Fibroblast of lung (primary cell): Measurements from ENCODE around the gene DNMT3A. TPM values are rescaled to one million over a fixed set of nuclear protein-coding genes. Genes with fewer than 3 reads are reported as not detected.

Experiments used
- DNase-seq, 2 donors: peaks; one replicate each; pipeline versions ENCODE4 v3.0.0 to v3.0.0-alpha.2; 2010; ENCODE audit warnings: low read depth in 2 of 2
- H2AFZ ChIP-seq: 2 replicates; pipeline ENCODE4 v1.5.1; 2012; ENCODE audit warnings: low read length, control low read depth, inconsistent platforms
- H3K27ac ChIP-seq: 2 replicates; pipeline ENCODE4 v1.5.1; 2011; ENCODE audit warnings: low read length, control low read depth; ENCODE audit not compliant: insufficient read depth
- H3K27me3 ChIP-seq: 2 replicates; pipeline ENCODE4 v1.5.1; 2011; ENCODE audit warnings: mild to moderate bottlenecking, low read length; ENCODE audit not compliant: control insufficient read depth, insufficient read depth
- H3K36me3 ChIP-seq: 2 replicates; pipeline ENCODE4 v1.5.1; 2011; ENCODE audit warnings: low read length; ENCODE audit not compliant: control insufficient read depth, insufficient read depth
- H3K4me1 ChIP-seq: 2 replicates; pipeline ENCODE4 v1.5.1; 2011; ENCODE audit warnings: low read length; ENCODE audit not compliant: control insufficient read depth, insufficient read depth; ENCODE audit errors: extremely low read depth
- H3K4me2 ChIP-seq: 2 replicates; pipeline ENCODE4 v1.5.1; 2011; ENCODE audit warnings: low read length, control low read depth; ENCODE audit not compliant: insufficient read depth; ENCODE audit errors: extremely low read depth
- H3K4me3 ChIP-seq, 4 experiments: fragments of 200-600 bp in 1 of 4; sonication (generic) in 1 of 4; replicated peaks in 1 of 4; 2 replicates each; pipeline ENCODE4 v1.5.1; 2011 to 2016; ENCODE audit warnings: low read length in 4 of 4, low read depth in 3 of 4, mild to moderate bottlenecking in 3 of 4, control low read depth in 2 of 4, inconsistent platforms in 1 of 4, mixed read lengths in 1 of 4; ENCODE audit not compliant: insufficient read depth in 1 of 4; ENCODE audit errors: control extremely low read depth in 1 of 4
- H3K79me2 ChIP-seq: 2 replicates; pipeline ENCODE4 v1.5.1; 2012; ENCODE audit warnings: mild to moderate bottlenecking, low read length, inconsistent platforms; ENCODE audit not compliant: control insufficient read depth, insufficient read depth
- H3K9ac ChIP-seq: 2 replicates; pipeline ENCODE4 v1.5.1; 2011; ENCODE audit warnings: mild to moderate bottlenecking, low read length, control low read depth; ENCODE audit not compliant: insufficient read depth
- H3K9me3 ChIP-seq: 2 replicates; pipeline ENCODE4 v1.5.1; 2012; ENCODE audit warnings: low read depth, low read length; ENCODE audit not compliant: control insufficient read depth, insufficient read depth
- H4K20me1 ChIP-seq: 2 replicates; pipeline ENCODE4 v1.5.1; 2011; ENCODE audit warnings: low read length; ENCODE audit not compliant: control insufficient read depth, insufficient read depth; ENCODE audit errors: extremely low read depth
- EZH2 ChIP-seq: IDR thresholded peaks from 2 replicates; pipeline ENCODE4 v1.5.1; 2012; ENCODE audit warnings: low read length, control low read depth, mild to moderate bottlenecking; ENCODE audit errors: missing control alignments
- polyA plus RNA-seq, 2 donors: library from polyadenylated mRNA; depleted of rRNA in 1 of 2; stranded (reverse) in 1 of 2; unstranded in 1 of 2; fragments of >200 nt; gene quantifications; 2 replicates each; pipeline ENCODE4 v1.2.1, GENCODE V29; 2011 to 2012; ENCODE audit warnings: missing spikeins in 1 of 2
- total RNA-seq: library from RNA; depleted of rRNA; stranded (reverse); fragments of >200 nt; gene quantifications from 2 replicates; pipeline ENCODE4 v1.2.1, GENCODE V29; 2014
- TF ChIP-seq, protein P1 (sequence below), 2 donors: IDR thresholded peaks in 1 of 2; conservative IDR thresholded peaks in 1 of 2; 1 replicate in 1 of 2; 2 replicates in 1 of 2; pipeline ENCODE4 v1.5.1; 2011 to 2012; ENCODE audit warnings: low read length in 2 of 2, control low read depth in 1 of 2, inconsistent platforms in 1 of 2, low read depth in 1 of 2, mild to moderate bottlenecking in 1 of 2

The DNMT3A gene
- total and polyA plus RNA-seq, 2 donors (not counting 1 experiment from before 2014, with no cell fraction given) = 3.6 to 19.7 TPM

DNA sequence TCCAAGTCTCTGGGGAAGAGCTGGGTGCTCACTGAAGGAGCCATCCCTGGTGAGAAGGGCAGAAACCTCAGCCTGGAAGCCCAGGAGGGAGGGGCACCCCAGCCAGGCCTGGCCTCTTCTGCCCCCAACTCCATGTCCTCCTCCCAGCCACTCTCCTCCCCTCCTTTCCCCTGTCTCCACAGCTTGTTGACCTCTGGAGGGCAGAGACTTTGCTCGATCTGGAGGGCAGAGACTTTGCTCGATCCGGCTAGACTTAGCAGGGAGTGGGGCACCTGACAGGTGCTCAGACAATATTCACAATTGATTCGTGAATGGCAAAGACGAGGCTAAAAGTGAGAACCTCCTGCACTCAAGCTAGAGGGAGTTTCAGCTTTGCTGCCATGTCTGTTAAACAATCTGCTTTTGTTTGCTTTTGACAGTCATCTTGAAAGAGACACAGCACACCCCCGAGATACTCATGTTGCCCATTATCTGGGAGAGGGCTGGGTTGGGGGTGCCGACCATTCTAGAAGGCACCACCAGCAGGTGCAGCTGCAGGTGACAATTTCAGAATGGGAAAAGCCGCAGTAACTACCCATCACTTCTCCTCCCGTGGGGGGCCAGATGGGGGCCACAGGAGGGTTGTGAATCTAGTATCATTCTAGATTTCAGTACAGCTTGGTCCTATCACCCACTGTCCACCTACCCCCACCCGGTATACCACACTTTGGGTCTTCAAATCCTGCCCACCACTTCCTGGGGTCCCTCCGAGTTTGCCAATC lies 54.8 kb downstream of the DNMT3A start:
- Histone ChIP-seq H2AFZ (no peak overlapping the region), H3K4me3 (no peak overlapping the region), H3K36me3 (peaks cover 1% of the 10 kb centered on the region), H4K20me1 (no peaks in the 10 kb centered on the region), H3K9ac (no peak overlapping the region), H3K27ac (no peak overlapping the region), H3K79me2 (no peaks in the 10 kb centered on the region), H3K9me3 (no peaks in the 10 kb centered on the region), H3K27me3 (no peaks in the 10 kb centered on the region), H3K4me2 (no peak overlapping the region), H3K4me1 (no peaks in the 10 kb centered on the region)
- TF ChIP-seq, protein P1, sequence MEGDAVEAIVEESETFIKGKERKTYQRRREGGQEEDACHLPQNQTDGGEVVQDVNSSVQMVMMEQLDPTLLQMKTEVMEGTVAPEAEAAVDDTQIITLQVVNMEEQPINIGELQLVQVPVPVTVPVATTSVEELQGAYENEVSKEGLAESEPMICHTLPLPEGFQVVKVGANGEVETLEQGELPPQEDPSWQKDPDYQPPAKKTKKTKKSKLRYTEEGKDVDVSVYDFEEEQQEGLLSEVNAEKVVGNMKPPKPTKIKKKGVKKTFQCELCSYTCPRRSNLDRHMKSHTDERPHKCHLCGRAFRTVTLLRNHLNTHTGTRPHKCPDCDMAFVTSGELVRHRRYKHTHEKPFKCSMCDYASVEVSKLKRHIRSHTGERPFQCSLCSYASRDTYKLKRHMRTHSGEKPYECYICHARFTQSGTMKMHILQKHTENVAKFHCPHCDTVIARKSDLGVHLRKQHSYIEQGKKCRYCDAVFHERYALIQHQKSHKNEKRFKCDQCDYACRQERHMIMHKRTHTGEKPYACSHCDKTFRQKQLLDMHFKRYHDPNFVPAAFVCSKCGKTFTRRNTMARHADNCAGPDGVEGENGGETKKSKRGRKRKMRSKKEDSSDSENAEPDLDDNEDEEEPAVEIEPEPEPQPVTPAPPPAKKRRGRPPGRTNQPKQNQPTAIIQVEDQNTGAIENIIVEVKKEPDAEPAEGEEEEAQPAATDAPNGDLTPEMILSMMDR (conservative IDR thresholded peaks at IDR 0.05 in 1 of 2, IDR thresholded peaks at IDR 0.05 in 1 of 2; ENCODE audit: low read depth in 1 of 2, low read length in 2 of 2) = no peak
- TF ChIP-seq EZH2 = no peak
- DNase-seq = no peak

DNA sequence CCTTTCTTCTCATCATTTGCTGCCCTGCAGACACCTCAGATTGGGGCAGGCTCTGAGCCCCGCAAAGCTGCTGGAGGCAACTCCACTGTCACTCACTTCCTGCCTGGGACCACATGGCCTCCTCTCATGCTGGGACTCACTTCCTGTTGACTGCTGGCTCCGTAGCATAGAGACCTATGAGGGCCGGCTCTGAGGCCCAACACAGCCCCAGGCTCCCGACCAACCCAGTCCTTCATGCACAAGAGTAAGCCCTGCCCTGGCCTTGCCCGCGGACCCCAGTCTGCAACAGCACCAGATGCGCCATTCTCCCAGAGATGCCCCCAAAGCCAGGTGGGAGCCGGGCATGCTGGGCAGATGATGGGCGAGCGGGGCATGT lies 55.7 kb downstream of the DNMT3A start:
- no peak overlapping the region for H3K27ac ChIP-seq

DNA sequence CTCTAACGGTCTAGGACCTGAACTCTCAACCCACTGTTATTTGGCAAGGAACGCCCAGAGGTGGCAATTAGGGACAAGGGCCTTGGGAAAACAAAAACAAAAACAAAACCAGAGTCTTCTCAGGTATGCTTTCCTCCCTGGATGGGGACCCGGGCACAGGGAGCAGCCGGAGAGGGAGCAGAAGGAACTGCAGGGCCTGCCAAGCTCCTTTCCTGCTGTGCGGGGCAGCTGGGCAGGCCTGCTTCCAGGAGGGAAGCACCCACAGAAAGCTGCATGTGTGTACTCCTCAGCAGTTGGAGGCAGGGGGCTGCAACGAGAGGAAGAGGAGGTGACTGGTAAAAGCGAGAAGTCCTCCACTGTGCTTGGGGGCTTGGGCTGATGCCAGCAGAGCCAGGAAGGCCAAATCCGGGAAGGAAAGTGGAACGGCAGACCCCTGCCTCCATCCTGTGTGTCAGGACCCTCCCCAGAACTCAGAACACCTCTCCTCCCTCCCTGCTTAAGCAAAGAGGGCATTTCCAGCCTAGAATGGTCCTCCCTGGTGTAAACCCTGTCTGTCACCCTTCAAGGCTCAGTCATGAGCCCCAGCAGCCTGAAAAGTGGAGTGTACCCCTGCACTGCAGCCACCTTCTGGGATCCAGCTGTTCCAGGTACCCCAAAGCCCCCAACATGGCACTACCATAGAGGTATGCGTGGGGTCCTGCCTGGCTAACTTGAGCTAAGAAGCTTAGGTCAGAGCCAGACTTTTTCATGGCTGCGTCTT lies 56.3 kb downstream of the DNMT3A start:
- no peak overlapping the region for H3K4me2 ChIP-seq
- H3K4me1 ChIP-seq = no peaks in the 10 kb centered on the region
- no peak overlapping the region for H3K9ac ChIP-seq
- TF ChIP-seq, protein P1 (conservative IDR thresholded peaks at IDR 0.05 in 1 of 2, IDR thresholded peaks at IDR 0.05 in 1 of 2; ENCODE audit: low read depth in 1 of 2, low read length in 2 of 2) = no peak
- no peak for TF ChIP-seq EZH2
- no peak overlapping the region for H3K4me3 ChIP-seq
- H4K20me1 ChIP-seq = no peaks in the 10 kb centered on the region
- no peaks in the 10 kb centered on the region for H3K79me2 ChIP-seq
- no peak for DNase-seq
- no peak overlapping the region for H3K27ac ChIP-seq
- no peaks in the 10 kb centered on the region for H3K9me3 ChIP-seq
- peaks cover 1% of the 10 kb centered on the region for H3K36me3 ChIP-seq
- no peak overlapping the region for H2AFZ ChIP-seq
- H3K27me3 ChIP-seq = no peaks in the 10 kb centered on the region

More for the DNA sequence above, 55.7 kb downstream of the DNMT3A start:
- Histone ChIP-seq H3K9me3 (no peaks in the 10 kb centered on the region), H3K27me3 (no peaks in the 10 kb centered on the region), H2AFZ (no peak overlapping the region), H3K79me2 (no peaks in the 10 kb centered on the region), H3K4me3 (no peak overlapping the region), H3K9ac (no peak overlapping the region), H3K36me3 (peaks cover 1% of the 10 kb centered on the region), H4K20me1 (no peaks in the 10 kb centered on the region), H3K4me2 (no peak overlapping the region), H3K4me1 (no peaks in the 10 kb centered on the region)
- TF ChIP-seq EZH2 = no peak
- TF ChIP-seq, protein P1 (conservative IDR thresholded peaks at IDR 0.05 in 1 of 2, IDR thresholded peaks at IDR 0.05 in 1 of 2; ENCODE audit: low read depth in 1 of 2, low read length in 2 of 2) = no peak
- DNase-seq = no peak
